ENCODE data around the gene KLHL7. TPM values are rescaled to one million over a fixed set of nuclear protein-coding genes. Genes with fewer than 3 reads are reported as not detected.
"Not testable (repeated sequence)": the region's sequence is repeated elsewhere in the genome, so short reads cannot be mapped to it uniquely, and the experiment has no call there.

KLHL7 gene
- total and polyA plus RNA-seq, 4 donors = 5.4 to 14.1 (median 9.9) TPM

DNA sequence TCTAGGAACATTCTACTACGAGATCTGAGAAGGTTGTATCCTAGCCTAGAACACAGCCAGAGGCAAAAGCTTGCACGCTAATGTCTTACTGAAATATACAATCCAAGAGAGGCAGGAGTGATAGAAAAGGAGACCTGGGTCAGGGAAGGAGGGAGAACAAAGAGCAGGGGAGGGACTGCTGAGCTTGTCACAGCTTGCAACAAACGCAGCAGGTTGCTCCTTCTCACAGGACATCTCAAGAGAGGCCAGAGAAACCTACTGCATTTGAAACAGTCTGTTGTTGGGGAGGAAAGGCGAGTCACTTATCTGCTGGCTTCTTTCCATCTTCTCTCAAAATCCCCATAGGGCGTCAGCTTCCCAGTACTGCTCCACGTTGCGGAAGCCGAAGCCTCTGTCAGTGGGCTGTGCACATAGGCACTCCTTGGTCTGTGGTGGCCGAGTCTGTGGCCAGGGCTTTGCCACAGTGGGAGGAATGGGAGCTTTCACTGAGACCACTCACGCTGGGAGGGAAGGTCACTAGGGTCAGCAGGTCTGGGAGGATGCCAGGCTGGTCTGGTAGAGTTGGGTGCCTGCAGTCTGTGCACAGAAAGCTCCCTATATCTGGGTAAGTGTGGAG is 115.2 kb downstream of the KLHL7 start:
- Histone ChIP-seq H3K4me1 (ENCODE audit: control insufficient read depth in 4 of 4, insufficient read depth in 4 of 4, low read length in 3 of 4) (no peaks in the 10 kb centered on the region), H3K27ac (ENCODE audit: low read depth in 1 of 2, low read length in 2 of 2) (no peak overlapping the region), H3K36me3 (ENCODE audit: control insufficient read depth in 4 of 4, insufficient read depth in 3 of 4, low read depth in 1 of 4, low read length in 3 of 4) (no peaks in the 10 kb centered on the region), H3K9ac (ENCODE audit: low read depth in 1 of 2, low read length in 2 of 2) (no peak overlapping the region), H3K9me3 (ENCODE audit: control insufficient read depth in 4 of 4, low read length in 3 of 4) (no peaks in the 10 kb centered on the region), H3K4me3 (ENCODE audit: low read depth in 1 of 3, low read length in 3 of 3) (no peak overlapping the region), H3K27me3 (ENCODE audit: control insufficient read depth in 4 of 4, insufficient read depth in 4 of 4, low read length in 3 of 4) (no peaks in the 10 kb centered on the region)
- 77% methylated on average over 10 of the region's 10 CpGs for WGBS
- DNase-seq (ENCODE audit: low spot score) = no peak
- TF ChIP-seq YY1 (IDR thresholded peaks at IDR 0.05) (no peak), JUND (IDR thresholded peaks at IDR 0.05) (no peak), GABPA (IDR thresholded peaks at IDR 0.05 in 1 of 2, conservative IDR thresholded peaks at IDR 0.05 in 1 of 2) (no peak), EGR1 (IDR thresholded peaks at IDR 0.05; ENCODE audit: low read depth in 2 of 2) (no peak), ATF3 (IDR thresholded peaks at IDR 0.05) (no peak), SP1 (IDR thresholded peaks at IDR 0.05) (no peak), CTCF (IDR thresholded peaks at IDR 0.05; ENCODE audit: low read depth, low read length, missing input control) (no peak), FOXA2 (IDR thresholded peaks at IDR 0.05) (no peak)
- TF ChIP-seq, protein P1, sequence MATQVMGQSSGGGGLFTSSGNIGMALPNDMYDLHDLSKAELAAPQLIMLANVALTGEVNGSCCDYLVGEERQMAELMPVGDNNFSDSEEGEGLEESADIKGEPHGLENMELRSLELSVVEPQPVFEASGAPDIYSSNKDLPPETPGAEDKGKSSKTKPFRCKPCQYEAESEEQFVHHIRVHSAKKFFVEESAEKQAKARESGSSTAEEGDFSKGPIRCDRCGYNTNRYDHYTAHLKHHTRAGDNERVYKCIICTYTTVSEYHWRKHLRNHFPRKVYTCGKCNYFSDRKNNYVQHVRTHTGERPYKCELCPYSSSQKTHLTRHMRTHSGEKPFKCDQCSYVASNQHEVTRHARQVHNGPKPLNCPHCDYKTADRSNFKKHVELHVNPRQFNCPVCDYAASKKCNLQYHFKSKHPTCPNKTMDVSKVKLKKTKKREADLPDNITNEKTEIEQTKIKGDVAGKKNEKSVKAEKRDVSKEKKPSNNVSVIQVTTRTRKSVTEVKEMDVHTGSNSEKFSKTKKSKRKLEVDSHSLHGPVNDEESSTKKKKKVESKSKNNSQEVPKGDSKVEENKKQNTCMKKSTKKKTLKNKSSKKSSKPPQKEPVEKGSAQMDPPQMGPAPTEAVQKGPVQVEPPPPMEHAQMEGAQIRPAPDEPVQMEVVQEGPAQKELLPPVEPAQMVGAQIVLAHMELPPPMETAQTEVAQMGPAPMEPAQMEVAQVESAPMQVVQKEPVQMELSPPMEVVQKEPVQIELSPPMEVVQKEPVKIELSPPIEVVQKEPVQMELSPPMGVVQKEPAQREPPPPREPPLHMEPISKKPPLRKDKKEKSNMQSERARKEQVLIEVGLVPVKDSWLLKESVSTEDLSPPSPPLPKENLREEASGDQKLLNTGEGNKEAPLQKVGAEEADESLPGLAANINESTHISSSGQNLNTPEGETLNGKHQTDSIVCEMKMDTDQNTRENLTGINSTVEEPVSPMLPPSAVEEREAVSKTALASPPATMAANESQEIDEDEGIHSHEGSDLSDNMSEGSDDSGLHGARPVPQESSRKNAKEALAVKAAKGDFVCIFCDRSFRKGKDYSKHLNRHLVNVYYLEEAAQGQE (IDR thresholded peaks at IDR 0.05) = no peak

- no peaks in the 10 kb centered on the region for H3K4me1 ChIP-seq (ENCODE audit: control insufficient read depth in 4 of 4, insufficient read depth in 4 of 4, low read length in 3 of 4)
- TF ChIP-seq TAF1 (conservative IDR thresholded peaks at IDR 0.05) (no peak), HNF4G (IDR thresholded peaks at IDR 0.05) (no peak), EGR1 (IDR thresholded peaks at IDR 0.05; ENCODE audit: low read depth in 2 of 2) (no peak), ZBTB33 (IDR thresholded peaks at IDR 0.05) (no peak), CTCF (IDR thresholded peaks at IDR 0.05; ENCODE audit: low read depth, low read length, missing input control) (no peak), SP1 (IDR thresholded peaks at IDR 0.05) (no peak), MAX (IDR thresholded peaks at IDR 0.05) (no peak), HNF4A (conservative IDR thresholded peaks at IDR 0.05) (no peak), RAD21 (IDR thresholded peaks at IDR 0.05) (no peak), GABPA (IDR thresholded peaks at IDR 0.05 in 1 of 2, conservative IDR thresholded peaks at IDR 0.05 in 1 of 2) (no peak), RXRA (IDR thresholded peaks at IDR 0.05) (no peak)
- 44% methylated on average over 5 of the region's 5 CpGs for WGBS
Observed at GRCh38 chr7:23222439-23223030, 117.0 kb downstream of the KLHL7 start.

DNA sequence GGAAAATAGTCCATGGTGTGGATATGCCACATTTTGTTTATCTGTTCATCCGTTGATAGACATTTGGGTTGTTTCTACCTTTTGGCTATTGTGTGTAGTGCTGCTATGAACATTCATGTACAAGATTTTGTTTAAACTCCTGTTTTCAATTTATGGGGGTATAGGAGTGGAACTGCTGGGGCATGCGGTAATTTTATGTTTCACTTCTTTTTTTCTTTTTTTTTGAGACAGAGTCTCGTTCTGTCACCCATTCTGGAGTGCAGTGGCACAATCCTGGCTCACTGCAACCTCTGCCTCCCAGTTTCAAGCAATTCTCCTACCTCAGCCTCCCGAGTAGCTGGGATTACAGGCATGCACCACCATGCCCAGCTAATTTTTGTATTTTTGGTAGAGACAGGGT is 118.8 kb downstream of the KLHL7 start:
- H3K9ac ChIP-seq (ENCODE audit: low read depth in 1 of 2, low read length in 2 of 2); H3K9me3 ChIP-seq (ENCODE audit: control insufficient read depth in 4 of 4, low read length in 3 of 4); H3K4me3 ChIP-seq (ENCODE audit: low read depth in 1 of 3, low read length in 3 of 3); H3K27ac ChIP-seq (ENCODE audit: low read depth in 1 of 2, low read length in 2 of 2); H3K4me1 ChIP-seq (ENCODE audit: control insufficient read depth in 4 of 4, insufficient read depth in 4 of 4, low read length in 3 of 4); H3K27me3 ChIP-seq (ENCODE audit: control insufficient read depth in 4 of 4, insufficient read depth in 4 of 4, low read length in 3 of 4); DNase-seq (ENCODE audit: low spot score); H3K36me3 ChIP-seq (ENCODE audit: control insufficient read depth in 4 of 4, insufficient read depth in 3 of 4, low read depth in 1 of 4, low read length in 3 of 4): not testable (repeated sequence)
- 89% methylated on average over 4 of the region's 4 CpGs for WGBS

More at GRCh38 chr7:23222439-23223030, 117.0 kb downstream of the KLHL7 start:
- no peak for DNase-seq (ENCODE audit: low spot score)
- Histone ChIP-seq H3K4me3 (ENCODE audit: low read depth in 1 of 3, low read length in 3 of 3) (no peak overlapping the region), H3K9me3 (ENCODE audit: control insufficient read depth in 4 of 4, low read length in 3 of 4) (no peaks in the 10 kb centered on the region), H3K36me3 (ENCODE audit: control insufficient read depth in 4 of 4, insufficient read depth in 3 of 4, low read depth in 1 of 4, low read length in 3 of 4) (no peaks in the 10 kb centered on the region), H3K27me3 (ENCODE audit: control insufficient read depth in 4 of 4, insufficient read depth in 4 of 4, low read length in 3 of 4) (no peaks in the 10 kb centered on the region), H3K27ac (ENCODE audit: low read depth in 1 of 2, low read length in 2 of 2) (no peak overlapping the region), H3K9ac (ENCODE audit: low read depth in 1 of 2, low read length in 2 of 2) (no peak overlapping the region)
